PC-3 (cell line): ENCODE results near the gene ITPRIP.

Experiments
- CTCF ChIP-seq: fragments of 300-600 bp; sonication (generic); conservative IDR thresholded peaks from 2 replicates; pipeline ENCODE4 v1.5.1; 2017; ENCODE audit warnings: antibody characterized with exemption, low read depth, mild to moderate bottlenecking, low read length
- EZH2 ChIP-seq: fragments of 300-600 bp; sonication (generic); IDR thresholded peaks from one replicate; pipeline ENCODE4 v1.6.1; 2017; ENCODE audit warnings: antibody characterized with exemption, mild to moderate bottlenecking, low read length; ENCODE audit not compliant: unreplicated experiment
- EZH2phosphoT487 ChIP-seq: fragments of 300-600 bp; sonication (generic); IDR thresholded peaks from 2 replicates; pipeline ENCODE4 v1.6.1; 2018; ENCODE audit warnings: mild to moderate bottlenecking, antibody characterized with exemption, low read length, borderline replicate concordance

GRCh38 chr10:104324931-104325330, 13.3 kb downstream of the ITPRIP start:
- no peak for TF ChIP-seq CTCF
- TF ChIP-seq EZH2: no peak
- no peak for TF ChIP-seq EZH2phosphoT487
